Measurements from ENCODE around the gene HNRNPAB.
A peak's percentile ranks its signal among the peaks of the same experiment; 100 is the strongest.

The HNRNPAB gene

DNA sequence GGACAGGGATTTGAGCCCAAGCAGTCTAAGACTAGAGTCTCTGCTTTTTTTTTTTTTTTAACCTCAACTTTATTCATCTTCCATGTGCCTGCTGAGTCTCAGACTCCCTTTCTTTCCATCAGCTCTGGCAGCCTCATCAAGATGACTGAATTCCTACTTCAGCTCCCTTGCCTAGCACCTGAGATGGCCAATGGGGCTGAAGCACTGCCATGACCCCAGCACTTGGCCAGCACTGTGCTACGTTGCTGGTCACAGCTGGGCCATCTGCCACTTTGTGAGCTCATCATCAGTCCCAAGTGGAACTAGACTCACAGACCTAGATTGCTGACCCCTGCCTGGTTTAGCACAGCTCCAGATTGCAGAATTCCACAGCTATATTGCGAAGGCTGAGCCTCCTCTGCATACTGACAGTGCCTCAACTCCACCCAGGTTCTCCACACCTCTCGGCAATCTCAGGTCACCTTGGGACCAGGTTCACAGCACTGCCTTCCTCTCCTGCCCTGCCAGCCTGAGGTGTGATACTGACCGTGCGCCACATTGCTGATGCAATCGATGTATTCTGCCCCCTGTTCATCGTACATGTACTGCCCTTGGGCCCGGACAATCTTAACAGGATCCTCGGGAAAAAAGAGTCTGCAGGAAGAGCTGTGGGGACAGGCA is 26.7 kb downstream of the HNRNPAB start:
- DNase-seq (ENCODE audit: low spot score), result peak; percentile 61

- DNase-seq (ENCODE audit: low spot score), result no peak
Measured at GRCh38 chr5:178231539-178232123, 27.3 kb downstream of the HNRNPAB start.

GRCh38 chr5:178232124-178232919 is 28.0 kb downstream of the HNRNPAB start, which contains the start of gene PHYKPL:
TSS of gene PHYKPL (minus strand) at chr5:178232802. CDS start at chr5:178232550, 252 bp downstream.
- DNase-seq (ENCODE audit: low spot score), result peak; percentile 74

GRCh38 chr5:178232920-178233429 is 28.6 kb downstream of the HNRNPAB start:
- no peak for DNase-seq (ENCODE audit: low spot score)

- DNase-seq (ENCODE audit: low spot score), result no peak
Measured at GRCh38 chr5:178234121-178234749, 29.9 kb downstream of the HNRNPAB start.

GRCh38 chr5:178234750-178235587 is 30.6 kb downstream of the HNRNPAB start:
- peak; percentile 75 for DNase-seq (ENCODE audit: low spot score)

DNA sequence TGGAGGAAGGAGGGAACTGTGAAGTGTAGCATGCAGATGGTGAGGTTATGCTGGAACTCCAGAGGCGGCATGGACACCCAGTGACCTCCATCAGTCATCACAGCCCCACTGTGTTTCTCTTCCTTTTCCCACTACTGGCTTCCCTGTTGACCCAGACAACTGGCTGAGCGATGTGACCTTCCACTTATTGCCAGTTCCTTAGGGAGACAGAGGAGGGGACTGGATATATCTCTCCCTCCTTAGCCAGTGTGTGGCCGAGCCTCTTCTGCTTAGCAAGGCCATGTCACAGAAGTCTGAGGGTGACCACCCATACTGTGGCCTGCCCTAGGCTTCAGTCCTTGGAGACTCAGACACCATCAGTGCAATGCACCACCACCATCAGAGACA is 31.2 kb downstream of the HNRNPAB start:
- DNase-seq (ENCODE audit: low spot score), result no peak

GRCh38 chr5:178236126-178236525 is 31.8 kb downstream of the HNRNPAB start:
- no peak for DNase-seq (ENCODE audit: low spot score)

- peak; percentile 23 for DNase-seq (ENCODE audit: low spot score)
Measured at GRCh38 chr5:178236679-178237078, 32.3 kb downstream of the HNRNPAB start.

GRCh38 chr5:178237431-178238312 is 33.3 kb downstream of the HNRNPAB start:
- peak; percentile 88 for DNase-seq (ENCODE audit: low spot score)

DNA sequence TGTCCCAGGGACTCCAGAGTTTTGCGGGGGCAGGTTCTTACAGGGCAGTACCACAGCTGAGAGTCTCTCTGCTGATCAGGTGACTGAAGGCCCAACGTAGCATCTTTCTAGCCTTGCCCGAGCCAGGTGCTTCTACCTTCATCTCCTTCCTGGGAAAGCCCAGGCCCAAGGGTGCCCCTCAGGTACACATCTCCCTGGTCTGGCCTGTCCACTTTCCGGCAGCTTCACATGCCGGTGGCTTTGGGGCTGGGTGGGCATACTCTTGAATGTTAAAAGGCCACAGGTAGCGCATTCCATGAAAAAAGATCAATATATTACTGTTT is 33.9 kb downstream of the HNRNPAB start:
- no peak for DNase-seq (ENCODE audit: low spot score)

DNA sequence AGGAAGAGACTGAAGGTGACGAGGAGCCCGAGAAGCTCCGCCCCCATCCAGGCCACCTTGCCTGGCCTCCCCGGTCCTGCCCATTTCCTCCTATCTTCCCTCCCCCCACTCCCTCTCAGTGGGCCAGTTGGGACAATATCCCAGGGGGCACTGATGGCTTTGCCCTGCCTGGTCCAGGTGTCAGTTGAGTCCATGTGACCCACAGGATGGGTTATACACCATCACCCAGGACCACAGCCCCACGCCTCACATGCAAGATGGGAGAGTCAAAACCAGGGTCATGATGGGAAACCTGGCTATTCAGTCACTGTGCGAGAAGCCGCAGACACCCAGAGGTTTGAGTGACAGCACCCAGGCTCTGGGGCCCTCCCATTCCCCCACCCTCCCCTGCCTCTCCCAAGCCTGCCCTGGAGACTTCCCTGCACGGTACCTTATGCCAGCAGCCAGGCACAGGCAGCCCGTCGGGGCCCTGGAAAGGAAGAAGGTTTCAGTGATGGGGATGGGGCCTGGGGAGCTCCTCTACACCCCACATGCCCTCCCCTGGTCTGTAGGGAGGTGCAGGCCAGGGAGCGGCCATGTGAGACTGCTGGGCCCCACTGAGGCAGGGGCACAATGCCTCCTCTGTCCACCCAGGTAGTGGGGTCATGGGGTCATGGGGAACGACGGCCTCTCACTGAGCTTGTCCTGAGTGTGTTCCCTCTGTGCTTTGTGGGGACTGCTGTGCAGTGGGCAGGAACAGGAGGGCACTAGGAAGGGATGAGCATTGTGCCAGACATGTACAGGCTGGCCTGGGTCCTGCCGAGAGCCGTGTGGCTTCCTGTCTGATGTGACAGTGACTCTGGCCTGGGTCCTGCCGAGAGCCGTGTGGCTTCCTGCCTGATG is 34.6 kb downstream of the HNRNPAB start:
- no peak for DNase-seq (ENCODE audit: low spot score)

DNA sequence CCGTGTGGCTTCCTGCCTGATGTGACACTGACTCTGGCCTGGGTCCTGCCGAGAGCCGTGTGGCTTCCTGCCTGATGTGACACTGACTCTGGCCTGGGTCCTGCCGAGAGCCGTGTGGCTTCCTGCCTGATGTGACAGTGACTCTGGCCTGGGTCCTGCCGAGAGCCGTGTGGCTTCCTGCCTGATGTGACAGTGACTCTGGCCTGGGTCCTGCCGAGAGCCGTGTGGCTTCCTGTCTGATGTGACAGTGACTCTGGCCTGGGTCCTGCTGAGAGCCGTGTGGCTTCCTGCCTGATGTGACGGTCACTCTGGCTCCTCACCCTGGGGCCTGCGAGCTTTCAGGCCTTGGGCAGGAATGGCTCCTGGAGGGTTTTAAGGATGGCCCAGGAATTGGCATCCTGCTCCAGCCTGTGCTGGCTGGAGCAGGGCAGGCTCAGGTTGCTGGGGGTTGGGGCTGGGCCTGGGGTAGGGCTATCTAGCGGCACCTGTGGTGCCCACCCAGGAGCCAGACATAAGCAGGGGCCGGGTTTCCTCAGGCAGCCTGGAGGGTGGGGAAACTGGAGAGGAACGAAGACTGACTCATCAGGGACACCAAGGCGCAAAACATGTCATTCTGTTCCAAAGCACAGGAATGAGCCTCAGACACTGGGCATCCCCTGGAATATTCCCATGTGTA is 35.4 kb downstream of the HNRNPAB start:
- DNase-seq (ENCODE audit: low spot score), result peak; percentile 75

DNA sequence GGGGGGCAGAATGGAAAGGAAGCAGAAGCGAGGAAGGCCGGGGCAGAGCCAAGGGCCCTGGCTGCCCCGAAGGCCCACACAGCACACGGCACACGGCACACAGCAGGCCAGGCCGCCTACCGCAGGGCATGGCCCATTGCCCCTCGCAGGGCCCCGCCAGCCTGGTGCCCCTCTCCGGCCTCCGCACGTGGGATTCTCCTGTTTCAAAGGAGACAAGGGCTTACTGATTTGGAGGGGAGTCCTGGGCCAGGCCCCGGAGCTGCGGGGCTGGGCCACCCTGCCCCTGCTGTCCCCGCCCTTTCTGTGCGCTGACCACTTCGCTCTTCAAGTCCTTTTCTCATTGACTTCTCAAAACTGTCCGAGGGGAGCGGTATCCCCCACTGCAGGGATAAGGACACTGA is 36.0 kb downstream of the HNRNPAB start:
- DNase-seq (ENCODE audit: low spot score), result no peak

DNA sequence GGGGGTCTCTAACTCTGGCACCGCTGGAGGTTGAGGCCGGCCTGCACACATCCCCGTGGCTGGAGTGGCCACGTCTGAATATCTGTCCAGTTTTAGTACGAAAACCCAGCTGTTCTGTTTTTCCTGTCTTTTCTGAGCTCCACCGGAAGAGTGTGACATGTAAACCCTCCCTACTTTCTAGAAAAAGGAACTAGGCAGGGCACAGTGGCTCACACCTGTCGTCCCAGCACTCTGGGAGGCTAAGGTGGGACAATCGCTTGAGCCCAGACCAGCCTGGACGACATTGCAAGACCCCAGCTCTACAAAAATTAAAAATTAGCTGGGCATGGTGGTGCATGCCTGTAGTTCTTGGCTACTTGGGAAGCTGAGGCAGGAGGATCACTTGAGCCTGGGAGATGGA is 36.4 kb downstream of the HNRNPAB start:
- DNase-seq (ENCODE audit: low spot score), result no peak

GRCh38 chr5:178241231-178241663 is 36.9 kb downstream of the HNRNPAB start:
- no peak for DNase-seq (ENCODE audit: low spot score)

DNA sequence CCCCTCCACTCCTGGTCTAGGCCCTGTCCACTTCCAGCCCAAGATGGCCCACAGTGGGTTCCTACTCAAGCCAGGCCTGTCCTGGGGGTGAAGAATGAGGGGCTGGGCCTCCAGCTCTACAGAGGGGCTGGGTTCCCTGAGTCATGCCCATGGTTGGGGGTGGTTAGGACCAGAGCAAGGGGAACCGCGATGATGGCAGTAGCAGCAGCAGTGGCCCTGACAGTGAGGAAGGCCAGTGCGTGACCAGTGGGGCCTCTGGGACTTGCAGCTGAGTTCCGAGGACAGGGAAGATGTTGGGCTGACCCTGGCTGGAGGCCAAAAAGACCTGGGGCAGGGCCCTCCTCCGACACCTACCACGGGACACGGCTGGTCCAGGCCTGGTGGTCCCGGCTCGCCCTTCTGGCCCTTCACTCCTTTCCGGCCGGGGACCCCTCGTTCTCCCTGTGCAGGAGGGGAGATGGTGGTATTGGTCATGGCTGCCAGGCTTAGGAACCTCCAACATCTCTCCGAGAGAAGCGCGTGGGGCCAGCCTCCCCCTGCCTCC is 37.4 kb downstream of the HNRNPAB start:
- no peak for DNase-seq (ENCODE audit: low spot score)

- no peak for DNase-seq (ENCODE audit: low spot score)
Measured at GRCh38 chr5:178242416-178242815, 38.1 kb downstream of the HNRNPAB start.

DNA sequence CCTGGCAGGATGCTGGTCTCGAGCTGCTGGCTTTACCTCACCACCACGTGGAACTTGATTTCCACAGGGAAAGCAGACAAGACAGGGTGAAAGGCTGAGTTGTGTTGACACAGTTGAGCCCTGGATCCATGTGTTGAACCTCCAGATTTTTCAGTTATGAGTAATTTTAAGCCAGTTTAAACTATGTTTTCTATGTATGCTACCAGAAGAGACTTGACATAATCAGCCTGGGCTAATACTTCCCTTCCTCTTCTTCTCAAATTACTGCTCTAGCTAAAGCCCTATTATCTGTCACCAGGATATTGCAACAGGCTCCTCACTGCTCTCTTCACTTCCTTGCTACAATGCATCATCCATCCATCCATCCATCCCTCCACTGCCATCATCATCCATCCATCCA is 40.2 kb downstream of the HNRNPAB start:
- no peak for DNase-seq (ENCODE audit: low spot score)

Data from AG08395 (cell line).